Left ventricle myocardium inferior (tissue), 1 donor: ENCODE measurements around the gene COA1. TPM values are rescaled to one million over a fixed set of nuclear protein-coding genes. Genes with fewer than 3 reads are reported as not detected.
A peak's percentile ranks its signal among the peaks of the same experiment; 100 is the strongest.

Source experiments
- DNase-seq: peaks from one replicate; pipeline ENCODE4 v3.0.0-alpha.2; 2020
- H3K27ac ChIP-seq: fragments of 200-600 bp; replicated peaks from 2 replicates; pipeline ENCODE4 v1.8.0; 2021
- H3K27me3 ChIP-seq: fragments of 200-600 bp; 2 replicates; pipeline ENCODE4 v1.8.0; 2021; ENCODE audit warnings: low read depth
- H3K36me3 ChIP-seq: fragments of 200-600 bp; 2 replicates; pipeline ENCODE4 v1.8.0; 2021
- H3K4me1 ChIP-seq: fragments of 200-600 bp; 2 replicates; pipeline ENCODE4 v1.8.0; 2021
- H3K4me3 ChIP-seq: fragments of 200-600 bp; 2 replicates; pipeline ENCODE4 v1.8.0; 2021; ENCODE audit warnings: mild to moderate bottlenecking, moderate library complexity
- H3K9me3 ChIP-seq: fragments of 200-600 bp; replicated peaks from 2 replicates; pipeline ENCODE4 v1.8.0; 2021
- intact Hi-C: fragments of 100-400 bp; cut with micrococcal nuclease; formaldehyde crosslinking; loops from one replicate; pipeline ENCODE4 v1.11.0; 2022
- total RNA-seq: library from RNA; stranded (reverse); fragmentation: NEBNext Ultra II Directional; extraction: Animal tissue kit (Norgen Biotek cat#: 25700); gene quantifications from one replicate; pipeline ENCODE4 v1.2.1, GENCODE V29; 2021
- TF ChIP-seq, protein P1 (sequence below): fragments of 200-600 bp; IDR thresholded peaks from 2 replicates; pipeline ENCODE4 v1.8.0; 2021; ENCODE audit warnings: antibody characterized with exemption, mild to moderate bottlenecking, borderline replicate concordance
- donor health status: DM: no; HTN: yes; CAD: no; lungs with severe emphysema.

COA1 gene
- total RNA-seq, 1 donor from 2014 or later: 76.5 TPM

GRCh38 chr7:43648473-43649406, 80.6 kb downstream of the COA1 start:
- TF ChIP-seq, protein P1, sequence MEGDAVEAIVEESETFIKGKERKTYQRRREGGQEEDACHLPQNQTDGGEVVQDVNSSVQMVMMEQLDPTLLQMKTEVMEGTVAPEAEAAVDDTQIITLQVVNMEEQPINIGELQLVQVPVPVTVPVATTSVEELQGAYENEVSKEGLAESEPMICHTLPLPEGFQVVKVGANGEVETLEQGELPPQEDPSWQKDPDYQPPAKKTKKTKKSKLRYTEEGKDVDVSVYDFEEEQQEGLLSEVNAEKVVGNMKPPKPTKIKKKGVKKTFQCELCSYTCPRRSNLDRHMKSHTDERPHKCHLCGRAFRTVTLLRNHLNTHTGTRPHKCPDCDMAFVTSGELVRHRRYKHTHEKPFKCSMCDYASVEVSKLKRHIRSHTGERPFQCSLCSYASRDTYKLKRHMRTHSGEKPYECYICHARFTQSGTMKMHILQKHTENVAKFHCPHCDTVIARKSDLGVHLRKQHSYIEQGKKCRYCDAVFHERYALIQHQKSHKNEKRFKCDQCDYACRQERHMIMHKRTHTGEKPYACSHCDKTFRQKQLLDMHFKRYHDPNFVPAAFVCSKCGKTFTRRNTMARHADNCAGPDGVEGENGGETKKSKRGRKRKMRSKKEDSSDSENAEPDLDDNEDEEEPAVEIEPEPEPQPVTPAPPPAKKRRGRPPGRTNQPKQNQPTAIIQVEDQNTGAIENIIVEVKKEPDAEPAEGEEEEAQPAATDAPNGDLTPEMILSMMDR: no peak
- Histone ChIP-seq H3K4me3 (peak overlapping the region; percentile 25), H3K27me3 (no peaks in the 10 kb centered on the region), H3K9me3 (no peaks in the 10 kb centered on the region), H3K4me1 (peaks cover 75% of the 10 kb centered on the region), H3K27ac (peak overlapping the region; percentile 93), H3K36me3 (no peaks in the 10 kb centered on the region)
- intact Hi-C loops: no loop called here
- no peak for DNase-seq

- Histone ChIP-seq H3K27me3 (no peaks in the 10 kb centered on the region), H3K36me3 (peaks cover 6% of the 10 kb centered on the region), H3K4me3 (peak overlapping the region; percentile 25), H3K9me3 (no peaks in the 10 kb centered on the region), H3K4me1 (peaks cover 82% of the 10 kb centered on the region), H3K27ac (peak overlapping the region; percentile 93)
- intact Hi-C loops: no loop called here
- TF ChIP-seq, protein P1: no peak
- peak; percentile 41 for DNase-seq
Measured at GRCh38 chr7:43647673-43648472, 81.5 kb downstream of the COA1 start.

DNA sequence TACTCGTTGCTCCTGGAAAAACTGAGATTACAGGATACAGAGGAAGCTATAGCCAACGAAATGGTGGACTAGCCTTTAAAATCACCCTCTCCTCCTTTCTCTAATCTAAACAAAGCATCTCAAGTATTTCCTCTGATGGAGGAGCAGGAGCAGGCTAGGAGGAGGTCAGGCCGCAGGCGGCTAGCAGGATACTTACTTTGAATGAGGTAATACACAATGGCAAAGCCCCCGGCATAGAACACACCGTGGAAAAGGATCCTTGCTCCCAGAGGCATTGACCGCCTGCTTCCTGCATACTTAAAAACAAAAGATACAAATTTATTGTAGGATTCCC, 82.0 kb downstream of the COA1 start:
- peaks cover 9% of the 10 kb centered on the region for H3K36me3 ChIP-seq
- H3K4me1 ChIP-seq: peaks cover 82% of the 10 kb centered on the region
- no peaks in the 10 kb centered on the region for H3K9me3 ChIP-seq
- H3K4me3 ChIP-seq: peak overlapping the region; percentile 25
- intact Hi-C loops: no loop called here
- H3K27ac ChIP-seq: peak overlapping the region; percentile 93
- TF ChIP-seq, protein P1: no peak
- H3K27me3 ChIP-seq: no peaks in the 10 kb centered on the region
- no peak for DNase-seq

GRCh38 chr7:43646603-43647338, 82.6 kb downstream of the COA1 start:
- Histone ChIP-seq H3K27ac (peak overlapping the region; percentile 93), H3K4me1 (peaks cover 77% of the 10 kb centered on the region), H3K4me3 (peak overlapping the region; percentile 25), H3K27me3 (no peaks in the 10 kb centered on the region), H3K36me3 (peaks cover 9% of the 10 kb centered on the region), H3K9me3 (no peaks in the 10 kb centered on the region)
- intact Hi-C loops: no loop called here
- DNase-seq: no peak
- TF ChIP-seq, protein P1: no peak

DNA sequence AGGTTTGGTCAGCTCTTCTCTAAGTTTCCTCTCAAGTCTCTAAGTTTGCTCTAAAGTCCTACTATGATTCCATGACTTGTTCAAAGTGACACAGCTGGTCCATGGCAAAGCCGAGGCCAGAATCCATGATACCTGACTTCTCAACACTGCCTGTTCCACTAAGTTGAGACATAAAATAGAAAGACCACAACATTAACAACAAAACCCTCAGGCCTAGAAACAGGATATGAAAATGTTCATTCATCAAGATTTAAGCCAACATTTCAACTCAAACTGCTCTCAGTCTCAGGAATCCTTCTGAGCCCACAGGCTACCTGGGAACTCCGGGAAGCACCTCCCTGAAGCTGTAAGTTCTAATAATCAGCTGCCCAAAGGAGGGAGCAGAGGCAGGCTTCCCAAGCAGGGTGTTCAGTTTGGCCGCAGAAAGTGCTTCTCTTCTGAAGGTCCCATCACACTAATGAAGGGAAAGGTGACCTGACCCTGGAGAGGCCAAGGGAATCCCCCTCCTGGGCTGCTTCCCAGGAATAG, 83.6 kb downstream of the COA1 start:
- Histone ChIP-seq H3K4me1 (peaks cover 69% of the 10 kb centered on the region), H3K27ac (peak overlapping the region; percentile 93)
- intact Hi-C loops: no loop called here

More for the DNA sequence above, 83.6 kb downstream of the COA1 start:
- Histone ChIP-seq H3K27me3 (no peaks in the 10 kb centered on the region), H3K36me3 (peaks cover 9% of the 10 kb centered on the region), H3K4me3 (no peak overlapping the region), H3K9me3 (no peaks in the 10 kb centered on the region)
- TF ChIP-seq, protein P1: no peak
- no peak for DNase-seq
